Measurements from ENCODE around the gene MYO7A. TPM values are rescaled to one million over a fixed set of nuclear protein-coding genes. Genes with fewer than 3 reads are reported as not detected.

MYO7A gene
- total RNA-seq, 4 donors from 2014 or later, result 11.7 to 26.4 (median 17.7) TPM

DNA sequence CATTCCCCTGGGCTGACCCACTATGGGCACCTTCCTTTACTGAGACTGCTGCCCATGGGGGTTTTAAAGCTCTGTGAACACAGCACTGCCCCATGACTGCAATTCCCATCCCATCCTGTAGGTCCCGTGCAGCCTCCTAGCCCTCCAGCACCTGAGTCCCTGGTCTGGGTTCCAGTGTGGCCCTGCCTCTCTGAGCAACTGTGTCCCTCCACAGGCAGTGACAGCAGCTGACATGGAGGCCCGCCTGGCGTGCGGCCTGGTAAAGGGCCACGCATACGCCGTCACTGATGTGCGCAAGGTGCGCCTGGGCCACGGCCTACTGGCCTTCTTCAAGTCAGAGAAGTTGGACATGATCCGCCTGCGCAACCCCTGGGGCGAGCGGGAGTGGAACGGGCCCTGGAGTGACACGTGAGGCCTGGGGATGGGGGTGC, 12.8 kb upstream of the MYO7A start:
- TF ChIP-seq, protein P1, sequence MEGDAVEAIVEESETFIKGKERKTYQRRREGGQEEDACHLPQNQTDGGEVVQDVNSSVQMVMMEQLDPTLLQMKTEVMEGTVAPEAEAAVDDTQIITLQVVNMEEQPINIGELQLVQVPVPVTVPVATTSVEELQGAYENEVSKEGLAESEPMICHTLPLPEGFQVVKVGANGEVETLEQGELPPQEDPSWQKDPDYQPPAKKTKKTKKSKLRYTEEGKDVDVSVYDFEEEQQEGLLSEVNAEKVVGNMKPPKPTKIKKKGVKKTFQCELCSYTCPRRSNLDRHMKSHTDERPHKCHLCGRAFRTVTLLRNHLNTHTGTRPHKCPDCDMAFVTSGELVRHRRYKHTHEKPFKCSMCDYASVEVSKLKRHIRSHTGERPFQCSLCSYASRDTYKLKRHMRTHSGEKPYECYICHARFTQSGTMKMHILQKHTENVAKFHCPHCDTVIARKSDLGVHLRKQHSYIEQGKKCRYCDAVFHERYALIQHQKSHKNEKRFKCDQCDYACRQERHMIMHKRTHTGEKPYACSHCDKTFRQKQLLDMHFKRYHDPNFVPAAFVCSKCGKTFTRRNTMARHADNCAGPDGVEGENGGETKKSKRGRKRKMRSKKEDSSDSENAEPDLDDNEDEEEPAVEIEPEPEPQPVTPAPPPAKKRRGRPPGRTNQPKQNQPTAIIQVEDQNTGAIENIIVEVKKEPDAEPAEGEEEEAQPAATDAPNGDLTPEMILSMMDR (IDR thresholded peaks at IDR 0.05; ENCODE audit: low read depth), result no peak

DNA sequence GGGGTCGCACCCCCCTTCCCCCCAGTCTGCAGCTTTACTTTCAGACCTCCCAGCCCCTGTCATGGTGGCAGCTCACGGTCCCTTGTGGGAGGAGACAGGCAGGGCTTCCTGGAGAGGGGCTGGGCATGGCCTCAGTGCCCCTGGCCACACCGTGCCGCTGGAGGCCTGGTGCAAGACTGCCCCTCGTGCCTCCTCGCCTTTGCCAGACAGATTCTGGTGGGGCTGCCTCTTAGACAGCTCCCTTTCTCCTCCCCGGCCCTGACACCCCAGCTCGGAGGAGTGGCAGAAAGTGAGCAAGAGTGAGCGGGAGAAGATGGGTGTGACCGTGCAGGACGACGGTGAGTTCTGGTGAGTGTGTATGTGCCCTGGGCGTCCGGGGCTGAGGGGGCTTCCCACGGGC, 12.1 kb upstream of the MYO7A start:
- TF ChIP-seq, protein P1 (IDR thresholded peaks at IDR 0.05; ENCODE audit: low read depth), result no peak

GRCh38 chr11:77117492-77117891, 10.6 kb upstream of the MYO7A start:
- TF ChIP-seq, protein P1 (IDR thresholded peaks at IDR 0.05; ENCODE audit: low read depth), result no peak

- TF ChIP-seq, protein P1 (IDR thresholded peaks at IDR 0.05; ENCODE audit: low read depth), result no peak
Observed at GRCh38 chr11:77118086-77118485, 10.0 kb upstream of the MYO7A start.

- TF ChIP-seq, protein P1 (IDR thresholded peaks at IDR 0.05; ENCODE audit: low read depth), result no peak
Observed at GRCh38 chr11:77118971-77119370, 9.1 kb upstream of the MYO7A start.

DNA sequence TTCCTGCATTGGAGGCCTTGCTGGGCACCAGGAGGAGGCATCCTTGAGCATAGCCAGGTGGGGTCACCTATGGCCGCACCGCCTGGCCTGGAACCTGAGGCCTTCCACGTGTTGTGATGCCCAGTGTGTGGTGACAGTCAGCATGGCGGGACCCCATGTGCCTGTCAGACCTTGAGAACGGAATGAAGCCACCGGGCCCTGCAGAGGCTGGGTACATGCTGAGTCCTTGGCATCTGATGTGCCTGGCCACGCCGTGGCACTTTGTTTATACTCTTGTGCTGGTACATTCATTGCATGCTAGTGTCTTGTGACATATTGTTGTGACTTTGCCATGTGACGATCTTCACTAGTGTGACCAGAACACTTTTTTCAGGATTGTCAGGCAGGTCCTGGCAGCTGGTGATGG, 8.5 kb upstream of the MYO7A start:
- TF ChIP-seq, protein P1 (IDR thresholded peaks at IDR 0.05; ENCODE audit: low read depth), result no peak

GRCh38 chr11:77120571-77120970, 7.5 kb upstream of the MYO7A start:
- TF ChIP-seq, protein P1 (IDR thresholded peaks at IDR 0.05; ENCODE audit: low read depth), result no peak

Measured in subcutaneous adipose tissue (tissue), 4 donors.